Measurements from ENCODE around the gene CTXN3.
"Not testable (repeated sequence)": the region's sequence is repeated elsewhere in the genome, so short reads cannot be mapped to it uniquely, and the experiment has no call there.

CTXN3 gene

GRCh38 chr5:127666043-127666716 is 17.3 kb downstream of the CTXN3 start:
- H3K4me3 ChIP-seq (ENCODE audit: low read depth, low read length) = no peak overlapping the region
- TF ChIP-seq CTCF (IDR thresholded peaks at IDR 0.05; ENCODE audit: borderline replicate concordance, insufficient read depth, low read depth, low read length) = no peak

GRCh38 chr5:127667926-127668325 is 19.0 kb downstream of the CTXN3 start:
- H3K4me3 ChIP-seq (ENCODE audit: low read depth, low read length) = no peak overlapping the region
- TF ChIP-seq CTCF (IDR thresholded peaks at IDR 0.05; ENCODE audit: borderline replicate concordance, insufficient read depth, low read depth, low read length) = no peak

- no peak for TF ChIP-seq CTCF (IDR thresholded peaks at IDR 0.05; ENCODE audit: borderline replicate concordance, insufficient read depth, low read depth, low read length)
- no peak overlapping the region for H3K4me3 ChIP-seq (ENCODE audit: low read depth, low read length)
Measured at GRCh38 chr5:127671218-127671617, 22.3 kb downstream of the CTXN3 start.

GRCh38 chr5:127673117-127673800 is 24.4 kb downstream of the CTXN3 start:
- TF ChIP-seq CTCF (IDR thresholded peaks at IDR 0.05; ENCODE audit: borderline replicate concordance, insufficient read depth, low read depth, low read length) = no peak
- no peak overlapping the region for H3K4me3 ChIP-seq (ENCODE audit: low read depth, low read length)

- H3K4me3 ChIP-seq (ENCODE audit: low read depth, low read length) = not testable (repeated sequence)
Measured at GRCh38 chr5:127676951-127677350, 28.1 kb downstream of the CTXN3 start.

GRCh38 chr5:127679691-127680330 is 30.9 kb downstream of the CTXN3 start:
- H3K4me3 ChIP-seq (ENCODE audit: low read depth, low read length) = not testable (repeated sequence)

- no peak for TF ChIP-seq CTCF (IDR thresholded peaks at IDR 0.05; ENCODE audit: borderline replicate concordance, insufficient read depth, low read depth, low read length)
- H3K4me3 ChIP-seq (ENCODE audit: low read depth, low read length) = no peak overlapping the region
Measured at GRCh38 chr5:127680595-127680994, 31.7 kb downstream of the CTXN3 start.

- no peak overlapping the region for H3K4me3 ChIP-seq (ENCODE audit: low read depth, low read length)
- no peak for TF ChIP-seq CTCF (IDR thresholded peaks at IDR 0.05; ENCODE audit: borderline replicate concordance, insufficient read depth, low read depth, low read length)
Measured at GRCh38 chr5:127683008-127683407, 34.1 kb downstream of the CTXN3 start.
